NCI-H2196 treated with DMSO at 0.1 percent for 48 hours (cell line): Measurements from ENCODE around the gene ZBED4.
"Not testable (repeated sequence)": the region's sequence is repeated elsewhere in the genome, so short reads cannot be mapped to it uniquely, and the experiment has no call there.

ENCODE experiments used
- DNase-seq: peaks from one replicate; lab custom pipeline; 2025; ENCODE audit not compliant: unreplicated experiment; lab: John Stamatoyannopoulos, UW

The ZBED4 gene

GRCh38 chr22:49826603-49827270 is 26.9 kb upstream of the ZBED4 start:
- no peak for DNase-seq

DNA sequence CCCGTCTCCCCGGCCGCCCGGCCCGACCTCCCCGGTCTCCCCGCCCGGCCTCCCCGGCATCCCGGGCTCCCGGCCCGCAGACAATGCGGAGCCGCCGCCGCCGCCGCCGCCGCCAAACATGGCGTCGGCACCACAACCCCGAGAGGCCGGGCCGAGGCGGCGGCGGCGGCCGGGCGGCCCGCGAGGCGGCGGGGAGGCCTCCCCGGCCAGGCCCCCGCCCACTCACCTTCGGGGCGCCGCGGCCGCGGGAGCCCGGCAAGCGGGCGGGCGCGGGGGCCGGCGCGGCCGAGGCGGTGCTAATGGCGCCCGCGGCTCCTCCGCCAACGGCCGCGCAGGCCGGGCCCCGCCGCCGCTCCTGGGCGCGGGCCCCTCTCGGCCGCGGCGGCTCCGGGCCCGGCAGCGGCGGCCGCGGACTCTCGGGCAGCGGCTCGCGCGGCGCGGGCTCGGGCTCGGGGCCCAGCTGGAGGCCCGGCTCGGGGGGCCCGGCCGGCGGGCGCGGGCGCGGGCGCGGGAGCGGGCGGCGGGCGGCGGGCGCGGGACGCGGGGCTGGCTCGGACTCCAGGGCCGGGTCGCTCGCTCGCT is 26.3 kb upstream of the ZBED4 start:
- DNase-seq = no peak

- no peak for DNase-seq
These were observed 25.6 kb upstream of the ZBED4 start, which contains the start of gene BRD1 for GRCh38 chr22:49827853-49828598. BRD1 (minus strand) TSS chr22:49827873; CDS start chr22:49824317, 3,556 bp downstream.

DNA sequence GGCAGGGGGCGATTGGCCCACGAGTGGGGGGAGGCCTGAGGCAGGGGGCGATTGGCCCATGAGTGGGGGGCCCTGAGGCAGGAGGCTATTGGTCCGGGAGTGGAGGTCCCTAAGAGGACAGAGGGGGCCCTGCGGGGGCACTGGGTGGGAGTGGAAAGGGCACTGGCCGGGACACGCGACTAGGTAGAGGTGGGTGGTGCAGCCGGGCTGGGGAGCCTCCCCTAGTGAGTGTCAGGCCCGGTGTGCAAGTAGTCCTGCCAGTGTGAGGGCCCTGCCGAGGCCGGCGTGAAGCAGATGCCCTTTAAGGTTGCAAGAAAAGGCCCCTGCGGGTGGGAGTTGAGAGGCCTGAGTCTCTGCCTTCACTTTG is 25.1 kb upstream of the ZBED4 start:
- no peak for DNase-seq

DNA sequence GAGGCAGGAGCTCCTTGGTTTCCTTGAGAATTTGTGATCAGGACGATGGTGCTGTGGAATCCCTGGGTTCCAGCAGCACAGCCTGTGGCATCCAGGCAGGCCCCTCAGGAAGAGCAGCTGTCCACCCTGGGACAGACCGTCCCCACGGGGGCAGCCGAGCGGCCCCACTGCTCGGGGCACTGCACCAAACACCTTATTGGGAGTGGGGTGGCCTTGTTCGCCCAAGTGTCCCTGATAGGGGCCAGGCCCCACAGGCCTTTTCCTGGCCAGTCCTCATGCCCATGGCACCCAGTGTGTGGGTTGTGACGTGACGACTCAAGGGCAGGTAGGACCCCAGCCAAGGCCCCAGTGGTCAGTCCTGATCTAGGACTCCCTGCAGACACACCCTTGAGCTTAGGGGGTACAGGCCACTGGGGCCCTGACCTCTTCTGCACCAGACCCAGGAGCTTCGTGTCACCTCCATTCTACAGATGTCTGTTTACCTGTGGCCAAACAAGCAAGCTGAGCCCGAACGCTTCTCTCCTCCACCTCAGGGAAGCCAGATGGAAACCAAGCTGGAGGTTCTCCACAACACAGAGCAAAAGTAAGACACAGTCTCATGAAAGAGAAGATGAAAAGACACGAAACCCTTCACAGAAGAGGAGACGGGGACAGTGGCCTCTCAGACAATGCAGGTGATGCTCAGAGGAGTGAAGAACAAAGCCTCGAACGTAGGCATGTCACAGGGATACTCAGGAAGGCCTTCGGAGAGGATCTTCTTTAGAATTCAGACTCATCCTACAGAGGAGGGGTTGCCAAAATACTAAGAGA is 24.4 kb upstream of the ZBED4 start:
- DNase-seq = no peak

GRCh38 chr22:49833340-49834007 is 20.2 kb upstream of the ZBED4 start:
- DNase-seq = no peak

- no peak for DNase-seq
These were observed 14.6 kb upstream of the ZBED4 start for GRCh38 chr22:49838771-49839717.

- DNase-seq = no peak
These were observed 8.4 kb upstream of the ZBED4 start for GRCh38 chr22:49845241-49845640.

GRCh38 chr22:49845666-49846459 is 7.8 kb upstream of the ZBED4 start:
- DNase-seq = no peak

DNA sequence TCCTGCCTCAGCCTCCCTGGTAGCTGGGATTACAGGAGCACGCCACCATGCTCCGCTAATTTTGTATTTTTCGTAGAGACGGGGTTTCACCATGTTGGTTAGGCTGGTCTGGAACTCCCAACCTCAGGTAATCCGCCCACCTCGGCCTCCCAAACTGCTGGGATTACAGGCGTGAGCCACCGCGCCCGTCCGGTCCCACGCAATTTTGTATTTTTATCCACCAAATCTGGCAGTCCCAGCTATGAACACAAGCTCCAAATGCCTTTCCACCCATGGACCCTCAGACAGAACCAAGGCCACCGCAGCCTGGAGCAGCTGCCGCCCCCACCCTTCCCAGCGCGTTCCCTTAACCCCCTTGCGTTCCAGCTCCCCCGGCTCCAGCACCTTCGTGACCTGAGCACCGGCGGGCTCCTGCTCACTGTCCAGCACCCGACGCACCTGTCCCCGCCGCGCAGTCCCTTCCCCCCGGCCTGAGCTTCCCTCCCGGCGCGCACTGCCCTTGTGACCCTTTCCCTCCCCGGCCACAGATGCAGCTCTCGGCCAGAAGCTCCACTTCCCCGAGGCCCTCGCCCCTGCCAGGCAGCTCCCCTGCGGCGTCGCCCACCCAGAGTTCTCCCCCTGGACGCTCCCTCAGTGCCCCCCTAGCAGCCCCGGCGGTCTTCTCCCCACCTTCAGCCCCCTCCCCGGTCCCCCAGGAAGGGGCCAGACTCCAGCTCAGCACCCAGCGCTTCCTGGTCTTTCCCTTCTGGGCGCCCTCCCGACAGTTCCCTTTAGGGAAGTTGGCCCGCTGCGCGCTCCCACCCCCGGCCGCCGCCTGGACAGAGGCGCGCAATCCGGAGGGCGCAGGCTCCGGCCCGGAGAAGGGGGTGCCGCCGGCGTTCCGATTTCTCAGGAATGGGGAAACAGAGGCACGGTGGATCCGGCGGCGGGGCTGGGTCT is 5.6 kb upstream of the ZBED4 start:
- no peak for DNase-seq

DNA sequence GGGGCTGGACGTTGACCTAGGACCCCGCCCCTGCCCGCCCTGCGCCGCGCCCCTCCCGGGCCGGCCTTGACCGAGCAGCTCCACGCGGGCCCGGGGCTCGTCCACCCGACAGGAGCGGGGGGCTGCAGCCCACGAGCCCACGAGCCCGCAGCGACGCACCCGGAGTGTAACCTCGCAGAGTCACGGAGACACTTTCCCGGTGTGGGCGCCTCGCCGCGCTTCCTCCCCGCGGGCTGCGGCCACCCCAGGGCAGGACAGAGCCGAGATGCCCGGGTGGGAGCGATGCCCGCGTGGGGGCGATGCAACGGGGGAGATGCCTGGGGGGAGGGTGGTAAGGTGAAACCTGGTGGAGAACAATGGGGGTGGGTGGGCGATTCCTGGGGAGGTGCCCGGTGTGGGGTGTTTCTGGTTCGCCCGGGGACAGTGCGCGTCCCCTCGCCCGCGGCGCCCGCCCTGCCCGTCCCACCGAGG is 4.9 kb upstream of the ZBED4 start:
- DNase-seq = no peak

- DNase-seq = no peak
These were observed 4.3 kb upstream of the ZBED4 start for GRCh38 chr22:49849161-49850020.

- DNase-seq = no peak
These were observed 3.4 kb upstream of the ZBED4 start for GRCh38 chr22:49850021-49850911.

GRCh38 chr22:49850959-49851802 is 2.5 kb upstream of the ZBED4 start:
- DNase-seq = no peak

GRCh38 chr22:49852568-49852897 is 1.1 kb upstream of the ZBED4 start:
- DNase-seq = not testable (repeated sequence)
